NCI-H2029 (cell line): ENCODE measurements around the gene MYO15B.

Source experiments
- DNase-seq: peaks from one replicate; lab custom pipeline; 2025; lab: John Stamatoyannopoulos, UW

Gene MYO15B

GRCh38 chr17:75665981-75666380 lies 78.4 kb downstream of the MYO15B start:
- DNase-seq: no peak

DNA sequence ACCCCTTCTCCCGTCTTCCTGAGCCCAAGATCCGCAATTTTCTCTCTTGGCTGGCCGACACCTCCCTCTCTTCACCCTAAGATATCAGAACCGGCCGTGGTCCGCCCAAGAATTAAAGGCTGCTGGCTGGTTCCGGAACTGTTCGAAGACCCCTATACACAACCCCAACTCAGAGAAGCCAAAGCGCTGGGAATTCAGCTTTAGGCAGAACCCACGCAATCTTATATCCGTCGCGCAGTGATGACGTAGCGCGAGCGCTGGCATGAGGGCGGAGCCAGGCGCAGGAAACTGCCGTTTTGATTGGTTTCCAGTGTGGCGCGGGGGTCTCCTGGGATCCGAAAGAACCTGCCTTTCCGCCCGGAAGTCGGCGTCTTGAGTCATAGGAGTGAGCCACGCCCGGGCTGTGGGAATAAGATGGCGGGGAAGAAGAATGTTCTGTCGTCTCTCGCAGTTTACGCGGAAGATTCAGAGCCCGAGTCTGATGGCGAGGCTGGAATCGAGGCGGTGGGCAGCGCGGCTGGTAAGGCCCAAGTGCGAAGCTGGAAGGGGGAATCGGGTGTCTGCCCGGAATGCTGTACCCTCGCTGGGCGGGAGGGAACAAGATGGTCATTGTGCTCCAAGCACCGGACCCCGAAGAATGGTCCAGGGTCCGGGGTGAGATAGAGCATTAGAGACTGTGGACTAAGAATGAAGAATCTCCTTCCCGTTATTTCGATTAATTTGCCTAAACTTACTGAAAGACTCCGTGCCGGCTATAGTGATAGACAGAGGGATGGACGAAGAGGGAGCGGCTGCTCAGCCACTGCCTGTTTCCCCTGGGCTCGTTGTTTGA lies 79.6 kb downstream of the MYO15B start, which contains the start of the genes RECQL5 and SAP30BP:
Gene RECQL5 (minus strand): TSS at position 196 of the 832 bp plus-strand sequence. CDS start 597 bp downstream, outside the sequence.
Gene SAP30BP (plus strand): TSS at position 380 of the 832 bp plus-strand sequence. CDS start 35 bp downstream, at position 415.
- peak; percentile 95 for DNase-seq

- DNase-seq: no peak
Observed at GRCh38 chr17:75667825-75668224, 80.2 kb downstream of the MYO15B start.

DNA sequence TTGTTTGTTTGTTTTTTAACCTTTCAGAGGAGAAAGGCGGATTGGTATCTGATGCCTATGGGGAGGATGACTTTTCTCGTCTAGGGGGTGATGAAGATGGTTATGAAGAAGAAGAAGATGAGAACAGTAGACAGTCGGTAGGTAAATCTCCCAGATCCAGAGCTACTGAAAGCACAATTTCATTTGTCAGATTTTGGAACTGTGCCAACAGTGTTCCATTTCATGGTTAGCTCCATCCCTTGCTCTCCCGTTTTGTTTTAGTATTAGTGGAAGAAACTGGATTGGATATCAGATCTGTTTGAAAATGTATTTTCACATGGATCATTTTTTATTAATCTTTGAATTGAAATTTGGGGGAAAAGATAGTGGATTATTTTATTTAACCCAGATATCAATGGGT lies 80.9 kb downstream of the MYO15B start:
- no peak for DNase-seq

- no peak for DNase-seq
Observed at GRCh38 chr17:75670868-75671267, 83.3 kb downstream of the MYO15B start.

GRCh38 chr17:75672011-75672410 lies 84.4 kb downstream of the MYO15B start:
- no peak for DNase-seq

- no peak for DNase-seq
Observed at GRCh38 chr17:75673487-75673886, 85.9 kb downstream of the MYO15B start.
